HG02759 (cell line): ENCODE measurements around the gene BIN1.
"Not testable (repeated sequence)": the region's sequence is repeated elsewhere in the genome, so short reads cannot be mapped to it uniquely, and the experiment has no call there.

ENCODE experiments used
- ATAC-seq: cut with Tn5 transposase; IDR thresholded peaks from one replicate; pipeline ENCODE4 v1.9.1; 2021; ENCODE audit warnings: mild to moderate bottlenecking, moderate library complexity; ENCODE audit not compliant: unreplicated experiment

BIN1 gene

GRCh38 chr2:127034883-127035611 is 71.9 kb downstream of the BIN1 start:
- ATAC-seq = peak; percentile 71

- no peak for ATAC-seq
Measured at GRCh38 chr2:127034051-127034450, 72.9 kb downstream of the BIN1 start.

GRCh38 chr2:127032621-127033020 is 74.3 kb downstream of the BIN1 start:
- no peak for ATAC-seq

GRCh38 chr2:127029350-127030051 is 77.5 kb downstream of the BIN1 start:
- ATAC-seq = no peak

GRCh38 chr2:127028745-127029144 is 78.2 kb downstream of the BIN1 start:
- ATAC-seq = not testable (repeated sequence)

GRCh38 chr2:127027715-127028114 is 79.2 kb downstream of the BIN1 start:
- ATAC-seq = no peak

GRCh38 chr2:127025359-127026166 is 81.4 kb downstream of the BIN1 start:
- ATAC-seq = peak; percentile 97

- peak; percentile 19 for ATAC-seq
Measured at GRCh38 chr2:127024769-127025358, 82.1 kb downstream of the BIN1 start.

GRCh38 chr2:127023504-127023903 is 83.5 kb downstream of the BIN1 start:
- no peak for ATAC-seq

GRCh38 chr2:127022817-127023216 is 84.1 kb downstream of the BIN1 start:
- no peak for ATAC-seq

GRCh38 chr2:127020536-127020935 is 86.4 kb downstream of the BIN1 start:
- no peak for ATAC-seq

- ATAC-seq = no peak
Measured at GRCh38 chr2:127017548-127017947, 89.4 kb downstream of the BIN1 start.

GRCh38 chr2:127016329-127016728 is 90.6 kb downstream of the BIN1 start:
- ATAC-seq = no peak

- no peak for ATAC-seq
Measured at GRCh38 chr2:127015106-127015910, 91.6 kb downstream of the BIN1 start.

- no peak for ATAC-seq
Measured at GRCh38 chr2:127014630-127015029, 92.3 kb downstream of the BIN1 start.

GRCh38 chr2:127014224-127014623 is 92.7 kb downstream of the BIN1 start:
- no peak for ATAC-seq

- ATAC-seq = no peak
Measured at GRCh38 chr2:127012868-127013267, 94.1 kb downstream of the BIN1 start.

- ATAC-seq = no peak
Measured at GRCh38 chr2:127012215-127012614, 94.7 kb downstream of the BIN1 start.

GRCh38 chr2:127011796-127012195 is 95.2 kb downstream of the BIN1 start:
- no peak for ATAC-seq

- no peak for ATAC-seq
Measured at GRCh38 chr2:127011231-127011661, 95.7 kb downstream of the BIN1 start.
